ENCODE data around the gene DHRSX. TPM values are rescaled to one million over a fixed set of nuclear protein-coding genes. Genes with fewer than 3 reads are reported as not detected.
"Not testable (repeated sequence)": the region's sequence is repeated elsewhere in the genome, so short reads cannot be mapped to it uniquely, and the experiment has no call there.

Gene DHRSX
- total RNA-seq, 1 donor from 2014 or later, result 19.0 TPM

- Histone ChIP-seq H3K36me3 (ENCODE audit: control insufficient read depth, insufficient read depth, low read length) (no peaks in the 10 kb centered on the region), H3K4me3 (ENCODE audit: low read depth, low read length) (no peak overlapping the region), H3K27me3 (ENCODE audit: control insufficient read depth, insufficient read depth, low read length) (no peaks in the 10 kb centered on the region)
- DNase-seq (ENCODE audit: low read depth) (no peak), FAIRE-seq (peak; percentile 28)
- no peak for TF ChIP-seq CTCF (IDR thresholded peaks at IDR 0.05; ENCODE audit: insufficient read depth, low read length, severe bottlenecking)
Measured at GRCh38 chrX:2478546-2479419, 22.0 kb downstream of the DHRSX start.

- not testable (repeated sequence) for H3K4me3 ChIP-seq (ENCODE audit: low read depth, low read length); FAIRE-seq; H3K27me3 ChIP-seq (ENCODE audit: control insufficient read depth, insufficient read depth, low read length); H3K36me3 ChIP-seq (ENCODE audit: control insufficient read depth, insufficient read depth, low read length); DNase-seq (ENCODE audit: low read depth)
Measured at GRCh38 chrX:2477313-2477712, 23.5 kb downstream of the DHRSX start.

GRCh38 chrX:2474963-2475726, 25.6 kb downstream of the DHRSX start:
- no peak for DNase-seq (ENCODE audit: low read depth)
- FAIRE-seq, result no peak
- no peak for TF ChIP-seq CTCF (IDR thresholded peaks at IDR 0.05; ENCODE audit: insufficient read depth, low read length, severe bottlenecking)
- H3K4me3 ChIP-seq (ENCODE audit: low read depth, low read length), result no peak overlapping the region
- H3K27me3 ChIP-seq (ENCODE audit: control insufficient read depth, insufficient read depth, low read length), result no peaks in the 10 kb centered on the region
- H3K36me3 ChIP-seq (ENCODE audit: control insufficient read depth, insufficient read depth, low read length), result no peaks in the 10 kb centered on the region

GRCh38 chrX:2474280-2474962, 26.4 kb downstream of the DHRSX start:
- no peak overlapping the region for H3K4me3 ChIP-seq (ENCODE audit: low read depth, low read length)
- FAIRE-seq, result no peak
- no peak for DNase-seq (ENCODE audit: low read depth)
- H3K27me3 ChIP-seq (ENCODE audit: control insufficient read depth, insufficient read depth, low read length), result no peaks in the 10 kb centered on the region
- H3K36me3 ChIP-seq (ENCODE audit: control insufficient read depth, insufficient read depth, low read length), result no peaks in the 10 kb centered on the region
- no peak for TF ChIP-seq CTCF (IDR thresholded peaks at IDR 0.05; ENCODE audit: insufficient read depth, low read length, severe bottlenecking)

- not testable (repeated sequence) for FAIRE-seq; H3K27me3 ChIP-seq (ENCODE audit: control insufficient read depth, insufficient read depth, low read length); H3K36me3 ChIP-seq (ENCODE audit: control insufficient read depth, insufficient read depth, low read length); DNase-seq (ENCODE audit: low read depth); H3K4me3 ChIP-seq (ENCODE audit: low read depth, low read length)
Measured at GRCh38 chrX:2473064-2473463, 27.7 kb downstream of the DHRSX start.

GRCh38 chrX:2471641-2472040, 29.1 kb downstream of the DHRSX start:
- FAIRE-seq, result no peak
- no peak for DNase-seq (ENCODE audit: low read depth)
- no peaks in the 10 kb centered on the region for H3K36me3 ChIP-seq (ENCODE audit: control insufficient read depth, insufficient read depth, low read length)
- no peak for TF ChIP-seq CTCF (IDR thresholded peaks at IDR 0.05; ENCODE audit: insufficient read depth, low read length, severe bottlenecking)
- no peak overlapping the region for H3K4me3 ChIP-seq (ENCODE audit: low read depth, low read length)
- H3K27me3 ChIP-seq (ENCODE audit: control insufficient read depth, insufficient read depth, low read length), result no peaks in the 10 kb centered on the region

GRCh38 chrX:2471126-2471525, 29.6 kb downstream of the DHRSX start:
- not testable (repeated sequence) for H3K4me3 ChIP-seq (ENCODE audit: low read depth, low read length); H3K36me3 ChIP-seq (ENCODE audit: control insufficient read depth, insufficient read depth, low read length); H3K27me3 ChIP-seq (ENCODE audit: control insufficient read depth, insufficient read depth, low read length); DNase-seq (ENCODE audit: low read depth); FAIRE-seq

- FAIRE-seq; H3K4me3 ChIP-seq (ENCODE audit: low read depth, low read length); DNase-seq (ENCODE audit: low read depth); H3K27me3 ChIP-seq (ENCODE audit: control insufficient read depth, insufficient read depth, low read length); H3K36me3 ChIP-seq (ENCODE audit: control insufficient read depth, insufficient read depth, low read length): not testable (repeated sequence)
Measured at GRCh38 chrX:2469852-2470251, 30.9 kb downstream of the DHRSX start.
